ENCODE measurements around the gene CPVL. TPM values are rescaled to one million over a fixed set of nuclear protein-coding genes. Genes with fewer than 3 reads are reported as not detected.
"Not testable (repeated sequence)": the region's sequence is repeated elsewhere in the genome, so short reads cannot be mapped to it uniquely, and the experiment has no call there.

CPVL gene
- total and polyA plus RNA-seq, 11 donors: 68.8 to 247 (median 134) TPM

GRCh38 chr7:29115130-29115687 is 31.1 kb downstream of the CPVL start:
- peaks cover 0 to 38% (median 5%) of the 10 kb centered on the region in 12 donors for H3K4me1 ChIP-seq
- TF ChIP-seq, protein P1, sequence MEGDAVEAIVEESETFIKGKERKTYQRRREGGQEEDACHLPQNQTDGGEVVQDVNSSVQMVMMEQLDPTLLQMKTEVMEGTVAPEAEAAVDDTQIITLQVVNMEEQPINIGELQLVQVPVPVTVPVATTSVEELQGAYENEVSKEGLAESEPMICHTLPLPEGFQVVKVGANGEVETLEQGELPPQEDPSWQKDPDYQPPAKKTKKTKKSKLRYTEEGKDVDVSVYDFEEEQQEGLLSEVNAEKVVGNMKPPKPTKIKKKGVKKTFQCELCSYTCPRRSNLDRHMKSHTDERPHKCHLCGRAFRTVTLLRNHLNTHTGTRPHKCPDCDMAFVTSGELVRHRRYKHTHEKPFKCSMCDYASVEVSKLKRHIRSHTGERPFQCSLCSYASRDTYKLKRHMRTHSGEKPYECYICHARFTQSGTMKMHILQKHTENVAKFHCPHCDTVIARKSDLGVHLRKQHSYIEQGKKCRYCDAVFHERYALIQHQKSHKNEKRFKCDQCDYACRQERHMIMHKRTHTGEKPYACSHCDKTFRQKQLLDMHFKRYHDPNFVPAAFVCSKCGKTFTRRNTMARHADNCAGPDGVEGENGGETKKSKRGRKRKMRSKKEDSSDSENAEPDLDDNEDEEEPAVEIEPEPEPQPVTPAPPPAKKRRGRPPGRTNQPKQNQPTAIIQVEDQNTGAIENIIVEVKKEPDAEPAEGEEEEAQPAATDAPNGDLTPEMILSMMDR (IDR thresholded peaks at IDR 0.05): no peak
- TF ChIP-seq POLR2A (IDR thresholded peaks at IDR 0.05): no peak
- 75 to 82% (median 78%) methylated on average over 2 of the region's 2 CpGs for WGBS, 4 donors
- intact Hi-C loops (cut with DNase I): loop anchor here in 1 of 10 donors (5.0 kb wide), 1 partner anchor 292 kb away; no protein-coding TSS in a partner anchor
- no peak for DNase-seq
- H3K36me3 ChIP-seq: peaks cover 0 to 11% (median 0%) of the 10 kb centered on the region in 9 donors
- H3K9me3 ChIP-seq: no peaks in the 10 kb centered on the region
- ATAC-seq: peak in 1 of 4 donors; percentile 24
- no peak overlapping the region for H3K27ac ChIP-seq
- H3K4me3 ChIP-seq: no peak overlapping the region
- H3K27me3 ChIP-seq: no peaks in the 10 kb centered on the region

GRCh38 chr7:29114266-29114665 is 32.1 kb downstream of the CPVL start:
- intact Hi-C loops (cut with DNase I): loop anchor here in 2 of 10 donors (5.0 kb wide), 3 partner anchors 78 to 298 kb away; partner anchors contain the start of gene CHN2 (in 1 of the 2)
- H3K27ac ChIP-seq, H3K27me3 ChIP-seq, DNase-seq, ATAC-seq, H3K9me3 ChIP-seq, H3K4me3 ChIP-seq: not testable (repeated sequence)
- Histone ChIP-seq H3K36me3 (peaks cover 0 to 11% (median 0%) of the 10 kb centered on the region in 9 donors), H3K4me1 (peaks cover 0 to 45% (median 7%) of the 10 kb centered on the region in 12 donors)
- WGBS, 4 donors: 75 to 93% (median 85%) methylated on average over 2 of the region's 2 CpGs

DNA sequence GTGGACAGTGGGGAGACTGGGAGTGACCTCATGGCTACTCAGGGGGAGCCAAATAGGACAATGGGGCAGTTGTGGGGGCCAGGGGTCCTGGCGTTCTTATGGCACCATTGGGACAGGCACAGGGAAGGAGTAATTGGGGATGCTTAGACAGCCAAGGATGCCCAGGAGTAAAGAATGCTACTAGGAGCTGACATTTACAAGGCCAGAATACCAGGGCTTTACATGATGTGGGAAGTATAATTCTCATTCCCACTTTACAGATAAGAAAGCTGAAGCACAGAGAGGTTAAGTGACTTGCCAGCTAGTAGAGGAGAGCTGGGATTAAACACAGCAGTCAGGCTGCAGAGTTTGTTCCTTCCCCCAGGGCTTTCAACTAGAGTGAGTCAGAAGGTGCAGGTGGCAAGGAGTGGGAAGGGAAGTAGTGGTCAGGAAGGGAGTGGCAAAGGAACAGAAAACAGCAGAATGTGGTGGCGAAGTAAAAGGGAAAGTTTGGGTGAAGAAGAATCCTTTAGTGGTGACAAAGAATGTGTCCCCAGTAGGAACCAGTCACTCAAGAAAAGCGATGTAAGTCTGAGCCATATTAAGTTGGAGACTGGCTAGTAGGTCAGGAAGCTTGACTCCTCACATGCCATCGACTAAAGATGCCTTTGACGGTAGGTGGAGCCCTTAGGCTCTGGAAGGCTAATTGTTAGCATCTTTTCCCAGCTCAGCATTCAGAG is 32.8 kb downstream of the CPVL start:
- Histone ChIP-seq H3K36me3 (peaks cover 0 to 11% (median 0%) of the 10 kb centered on the region in 9 donors), H3K9me3 (no peaks in the 10 kb centered on the region), H3K4me3 (no peak overlapping the region), H3K4me1 (peaks cover 0 to 48% (median 10%) of the 10 kb centered on the region in 12 donors), H3K27ac (no peak overlapping the region), H3K27me3 (no peaks in the 10 kb centered on the region)
- no peak for TF ChIP-seq POLR2A (IDR thresholded peaks at IDR 0.05)
- TF ChIP-seq, protein P1 (IDR thresholded peaks at IDR 0.05): peak in 10 of 12 donors; percentile 5 to 41 (median 24)
- DNase-seq: no peak
- intact Hi-C loops (cut with DNase I): loop anchor here in 2 of 10 donors (5.0 kb wide), 3 partner anchors 79 to 299 kb away; partner anchors contain the start of gene CHN2 (in 1 of the 2)
- ATAC-seq: peak; percentile 23 to 60 (median 34)
- 49 to 55% (median 52%) methylated on average over 5 of the region's 5 CpGs for WGBS, 4 donors

- Histone ChIP-seq H3K4me1 (peaks cover 0 to 48% (median 10%) of the 10 kb centered on the region in 12 donors), H3K36me3 (peaks cover 0 to 11% (median 0%) of the 10 kb centered on the region in 9 donors), H3K27me3 (no peaks in the 10 kb centered on the region), H3K9me3 (no peaks in the 10 kb centered on the region), H3K27ac (no peak overlapping the region), H3K4me3 (no peak overlapping the region)
- WGBS, 4 donors: 84 to 93% (median 92%) methylated on average over 4 of the region's 4 CpGs
- no peak for TF ChIP-seq POLR2A (IDR thresholded peaks at IDR 0.05)
- TF ChIP-seq, protein P1 (IDR thresholded peaks at IDR 0.05): no peak
- no peak for ATAC-seq
- intact Hi-C loops (cut with DNase I): loop anchor here in 2 of 10 donors (5.0 kb wide), 3 partner anchors 80 to 300 kb away; partner anchors contain the start of gene CHN2 (in 1 of the 2)
- DNase-seq: no peak
These were observed 33.6 kb downstream of the CPVL start for GRCh38 chr7:29112721-29113120.

Measured in heart left ventricle (tissue), 16 donors.